Gastroesophageal sphincter (tissue), 3 donors: ENCODE results near the gene ARHGAP8.

ENCODE experiments used
- CTCF ChIP-seq, 4 experiments: fragments of 200-600 bp in 2 of 4; fragments of 450-650 bp in 2 of 4; sonication (generic) in 1 of 4; IDR thresholded peaks; one replicate each; pipeline ENCODE4 v1.5.1; 2017 to 2019; ENCODE audit warnings: antibody characterized with exemption in 4 of 4, mild to moderate bottlenecking in 2 of 4, moderate library complexity in 2 of 4
- EP300 ChIP-seq: sonication (generic); formaldehyde crosslinking; IDR thresholded peaks from one replicate; pipeline ENCODE4 v1.6.1; 2017; ENCODE audit warnings: antibody characterized with exemption, mild to moderate bottlenecking
- POLR2A ChIP-seq, 2 donors: fragments of 450-650 bp; IDR thresholded peaks; one replicate each; pipeline ENCODE4 v1.6.1; 2017; ENCODE audit warnings: antibody characterized with exemption in 2 of 2, mild to moderate bottlenecking in 2 of 2, moderate library complexity in 1 of 2

DNA sequence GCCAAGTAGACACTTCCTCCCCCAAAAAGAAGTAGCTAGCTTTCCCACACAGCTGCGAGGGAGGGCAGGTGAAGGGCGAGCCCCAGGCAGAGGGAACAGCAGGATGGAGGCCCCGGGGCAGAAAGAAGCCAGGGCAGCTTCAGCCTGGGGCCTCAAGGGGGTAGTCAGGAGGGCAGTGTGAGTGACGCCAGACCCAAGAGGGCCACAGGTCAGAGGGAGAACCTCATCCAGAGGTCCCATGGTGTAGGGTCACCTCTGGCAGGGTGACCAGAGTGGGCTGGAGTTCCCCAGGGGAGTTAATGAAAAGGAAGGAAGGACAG, 41.2 kb upstream of the ARHGAP8 start:
- TF ChIP-seq CTCF (IDR thresholded peaks at IDR 0.05), result no peak
- no peak for TF ChIP-seq EP300
- TF ChIP-seq POLR2A (IDR thresholded peaks at IDR 0.05), result no peak
